ENCODE measurements around the gene SPATA13.
"Not testable (repeated sequence)": the region's sequence is repeated elsewhere in the genome, so short reads cannot be mapped to it uniquely, and the experiment has no call there.

Gene SPATA13

DNA sequence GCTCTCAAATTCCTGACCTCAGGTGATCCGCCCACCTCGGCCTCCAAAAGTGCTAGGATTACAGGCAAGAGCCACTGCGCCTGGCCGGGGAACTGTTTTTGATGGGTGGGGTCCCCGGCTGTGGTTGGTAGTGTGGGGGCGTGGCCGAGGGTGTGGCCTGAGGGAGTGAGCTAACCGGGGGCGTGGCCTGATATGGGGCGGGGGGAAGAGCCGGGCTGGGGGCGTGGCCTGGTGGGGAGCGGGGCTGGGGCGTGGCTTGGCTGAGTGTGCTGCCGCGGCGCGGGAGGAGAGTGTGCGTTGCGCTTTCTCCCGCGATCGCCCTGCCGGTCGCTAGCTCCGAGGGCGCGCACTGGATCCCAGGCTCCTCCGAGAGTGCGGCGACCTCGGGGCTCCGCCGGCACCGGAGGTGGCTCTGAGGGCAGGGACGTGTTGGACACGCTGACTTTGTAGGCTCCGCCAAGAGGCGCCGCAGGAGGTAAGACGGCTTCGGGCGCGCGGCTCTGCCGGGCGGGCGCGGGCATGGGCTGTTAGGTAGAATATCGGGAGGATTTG lies at the start of gene SPATA13:
TSS of gene SPATA13 (plus strand) at position 263 of the 552 bp plus-strand sequence. CDS start 62,210 bp downstream, outside the sequence.
- peak; percentile 53 for DNase-seq

DNA sequence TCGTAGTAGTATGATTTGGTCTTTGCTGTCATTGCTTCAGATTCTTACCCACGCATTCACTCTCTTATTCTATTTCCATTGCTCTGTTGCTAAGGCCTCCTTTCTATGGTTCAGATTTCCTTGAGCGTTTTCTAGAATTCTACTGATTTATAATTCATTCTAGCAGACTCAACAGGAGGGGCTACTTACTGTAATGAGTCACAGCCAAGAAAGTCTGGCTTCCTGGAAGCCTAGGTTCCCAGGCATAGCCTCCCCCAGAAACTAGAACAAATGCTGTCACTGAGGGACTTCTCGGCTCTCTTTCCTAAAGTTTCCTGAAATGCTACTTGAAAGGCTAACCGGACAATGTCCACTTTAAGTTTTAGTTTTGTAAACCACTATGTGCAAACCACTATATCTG lies 47.7 kb upstream of the SPATA13 start:
- DNase-seq = no peak

GRCh38 chr13:24115671-24116070 lies 44.8 kb upstream of the SPATA13 start:
- DNase-seq = no peak

DNA sequence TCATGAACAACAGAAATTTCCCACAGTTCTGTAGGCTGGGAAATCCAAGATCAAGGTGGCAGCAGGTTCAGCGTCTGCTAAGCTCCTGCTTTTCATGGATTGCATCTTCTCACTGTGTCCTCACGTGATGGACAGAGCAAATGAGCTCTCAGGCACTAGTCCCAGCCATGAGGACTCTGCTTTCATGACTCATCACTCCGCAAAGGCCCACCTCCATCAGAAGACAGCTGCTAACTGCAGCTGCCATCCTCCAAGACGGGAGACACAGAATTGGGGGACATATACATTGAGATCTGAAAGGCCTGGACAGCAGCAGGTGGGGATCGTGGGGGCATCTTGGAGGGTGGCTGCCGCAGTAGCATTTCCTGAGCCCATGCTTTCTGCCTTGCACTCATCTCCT lies 44.4 kb upstream of the SPATA13 start:
- DNase-seq = no peak

DNA sequence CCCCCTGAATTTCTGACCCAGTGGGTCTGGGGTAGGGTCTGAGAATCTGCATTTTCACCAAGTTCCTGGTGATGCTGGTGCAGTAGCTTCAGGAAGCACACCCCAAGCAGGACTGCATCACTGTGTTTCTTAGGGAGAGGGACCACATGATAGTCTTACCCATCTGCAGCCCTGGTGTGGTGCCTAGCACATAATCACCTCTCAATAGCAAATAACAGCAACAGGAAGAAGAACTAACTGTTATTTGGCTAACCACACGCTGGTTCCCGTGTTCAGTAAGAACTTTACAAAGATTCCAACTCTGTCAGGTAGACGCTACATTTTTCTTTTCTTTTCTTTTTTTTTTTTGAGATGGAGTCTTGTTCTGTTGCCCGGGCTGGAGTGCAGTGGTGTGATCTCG lies 41.9 kb upstream of the SPATA13 start:
- DNase-seq = no peak

DNA sequence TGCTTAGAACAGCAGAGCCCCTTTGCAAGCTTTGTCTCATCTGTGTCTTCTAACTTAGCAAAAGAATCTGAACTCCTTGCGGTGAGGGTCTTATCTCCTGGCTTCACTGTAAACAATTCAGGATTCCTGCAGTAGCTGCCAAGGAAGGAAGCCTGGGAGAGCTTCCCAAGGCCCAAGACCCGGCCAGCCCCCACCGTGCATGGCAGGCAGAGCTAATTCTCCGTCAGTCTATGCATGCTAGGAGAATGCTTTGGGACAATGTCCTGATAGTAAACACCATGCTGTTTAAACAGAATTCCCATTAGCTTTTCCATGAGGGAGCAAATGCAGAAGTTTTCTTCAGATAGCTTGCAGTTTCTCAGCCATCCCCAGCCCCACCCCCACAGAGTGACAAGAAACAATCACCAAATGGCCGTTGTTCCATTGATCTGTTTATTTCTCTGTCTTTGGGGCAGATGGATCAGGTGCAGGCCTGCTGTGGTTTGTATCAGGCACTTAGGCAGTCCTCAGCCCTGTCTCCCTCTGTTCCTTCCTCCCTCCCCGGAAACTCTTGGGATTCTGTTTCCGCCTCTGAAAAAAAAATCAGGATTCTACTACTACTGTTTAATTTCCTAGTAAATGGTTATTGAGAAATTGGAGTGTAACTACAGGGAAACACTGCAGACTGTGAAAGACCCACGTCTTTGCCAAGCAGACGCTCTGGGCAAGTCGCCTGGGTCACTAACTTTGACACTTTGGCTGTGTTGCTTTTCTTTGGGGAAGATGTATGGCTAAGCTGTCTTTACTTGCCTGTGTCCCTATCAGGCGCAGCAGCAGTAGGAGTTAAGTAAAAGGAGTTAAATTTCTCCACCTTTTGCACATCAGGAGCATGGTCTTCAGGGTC lies 40.7 kb upstream of the SPATA13 start:
- DNase-seq = no peak

DNA sequence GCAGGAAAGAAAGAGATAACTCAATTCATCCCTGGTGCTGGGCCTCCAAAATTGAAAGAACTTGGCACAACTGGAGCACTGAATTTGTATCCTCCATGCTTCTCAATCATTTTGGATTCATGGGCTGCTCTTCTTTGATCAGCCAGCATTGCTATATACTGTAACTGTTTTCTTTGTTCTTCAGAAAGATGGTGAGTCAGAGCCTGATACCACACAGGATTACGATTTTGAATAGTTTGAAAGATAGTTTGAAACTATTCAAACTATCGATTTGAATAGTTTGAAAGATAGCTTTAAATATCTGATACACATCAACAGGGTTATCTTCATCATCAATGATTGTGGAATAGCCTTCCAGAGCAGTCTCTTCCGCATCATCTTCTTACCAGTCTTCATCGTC lies 38.5 kb upstream of the SPATA13 start:
- DNase-seq = not testable (repeated sequence)

DNA sequence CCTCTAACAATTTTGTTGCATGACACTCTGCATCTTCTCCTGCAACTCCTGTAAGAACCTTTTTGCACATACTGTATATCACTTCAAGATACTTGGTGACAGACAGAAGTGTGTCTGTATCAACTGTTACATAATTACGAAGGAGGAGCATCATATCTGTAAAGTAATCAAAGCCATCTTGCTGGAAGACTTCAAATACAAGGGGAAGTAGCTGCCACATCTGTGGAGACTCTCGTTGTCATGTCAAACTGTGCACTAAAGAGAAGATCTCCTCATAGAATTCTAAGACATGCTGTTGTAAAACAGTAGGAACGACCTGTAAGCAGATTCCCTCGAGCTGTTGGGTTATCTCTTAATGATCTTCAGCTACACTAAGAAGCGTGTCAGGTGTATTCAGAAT lies 38.0 kb upstream of the SPATA13 start:
- no peak for DNase-seq

DNA sequence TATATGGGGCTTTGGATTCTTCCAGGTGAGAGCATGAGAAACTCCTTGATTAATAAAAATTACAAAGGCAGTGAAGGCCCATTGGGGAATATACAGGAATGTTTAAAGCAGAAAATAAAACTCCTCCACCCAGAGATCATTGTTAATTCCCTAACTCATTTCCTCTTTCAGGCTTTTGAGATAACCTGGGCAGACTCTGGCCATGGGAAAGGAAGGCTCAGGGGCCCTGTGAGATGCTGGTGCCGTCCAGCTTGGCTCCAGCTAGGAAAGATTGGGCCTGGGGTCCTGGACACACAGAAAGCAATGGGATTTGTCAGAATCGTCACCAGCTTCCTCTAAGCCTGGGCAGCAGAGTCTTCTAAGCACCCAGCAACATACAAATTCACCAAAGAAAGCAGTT lies 36.8 kb upstream of the SPATA13 start:
- DNase-seq = no peak

GRCh38 chr13:24124789-24125476 lies 35.6 kb upstream of the SPATA13 start:
- DNase-seq = no peak

GRCh38 chr13:24127116-24127631 lies 33.3 kb upstream of the SPATA13 start:
- DNase-seq = no peak

- no peak for DNase-seq
These were observed 32.4 kb upstream of the SPATA13 start for GRCh38 chr13:24128112-24128511.

DNA sequence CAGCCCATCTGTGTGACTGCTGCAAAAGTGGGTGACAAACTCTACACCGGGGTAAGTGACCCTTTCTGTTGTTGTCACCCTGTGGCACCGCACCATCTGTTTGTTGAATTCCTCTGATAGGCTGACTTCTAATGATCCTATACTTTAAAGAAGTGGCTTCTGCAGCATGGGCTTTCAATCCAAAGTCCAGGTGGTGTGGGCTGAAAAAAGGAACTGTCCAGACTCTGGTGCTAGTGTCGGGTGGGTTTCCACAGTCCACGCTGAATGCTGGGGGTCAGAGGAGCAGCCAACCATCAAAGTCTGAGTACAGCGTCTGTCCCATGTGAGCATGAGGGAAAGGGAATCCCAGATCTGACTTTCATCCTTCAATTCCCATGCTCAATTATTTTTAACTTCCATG lies 31.6 kb upstream of the SPATA13 start:
- no peak for DNase-seq

GRCh38 chr13:24129914-24130774 lies 30.4 kb upstream of the SPATA13 start:
- DNase-seq = no peak

- DNase-seq = no peak
These were observed 28.8 kb upstream of the SPATA13 start for GRCh38 chr13:24131749-24132148.

DNA sequence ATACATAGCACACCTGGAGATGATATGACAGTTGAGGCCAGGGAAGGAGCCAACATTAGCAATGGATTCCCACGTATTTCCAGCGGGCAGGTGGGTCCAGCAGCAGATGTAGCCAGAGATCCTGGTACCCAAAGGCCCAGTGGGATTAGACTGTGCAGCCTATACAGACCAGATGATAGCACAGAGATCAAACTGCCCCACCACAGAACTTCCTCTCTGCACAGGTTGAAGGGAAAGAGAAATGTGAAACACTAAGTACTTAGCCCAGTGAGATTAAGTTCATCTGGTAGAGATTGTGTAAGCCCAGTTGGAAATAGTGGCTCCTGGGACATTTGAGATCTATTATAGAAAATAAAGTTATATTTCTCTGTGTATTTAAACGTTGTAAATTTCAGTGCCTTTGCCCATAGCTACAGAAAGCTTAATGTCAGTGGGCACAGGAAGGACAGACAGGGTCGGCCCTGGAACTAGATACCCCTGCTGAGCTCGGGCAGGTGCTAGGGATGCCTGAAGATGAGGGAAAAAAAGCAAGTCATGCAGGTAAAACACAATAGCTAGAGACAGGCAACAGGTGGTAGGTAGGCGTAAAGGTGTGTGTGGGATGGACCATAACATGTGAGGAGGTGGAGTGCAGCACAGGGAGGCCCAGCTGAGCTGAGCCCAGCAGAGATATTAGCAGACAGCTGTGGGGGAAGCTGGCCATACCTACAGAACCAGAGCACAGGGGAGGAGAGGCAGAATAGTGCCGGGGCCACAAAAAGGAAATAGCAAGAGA lies 27.3 kb upstream of the SPATA13 start:
- no peak for DNase-seq

- no peak for DNase-seq
These were observed 26.3 kb upstream of the SPATA13 start for GRCh38 chr13:24134231-24134630.

- no peak for DNase-seq
These were observed 25.8 kb upstream of the SPATA13 start for GRCh38 chr13:24134757-24135156.

DNA sequence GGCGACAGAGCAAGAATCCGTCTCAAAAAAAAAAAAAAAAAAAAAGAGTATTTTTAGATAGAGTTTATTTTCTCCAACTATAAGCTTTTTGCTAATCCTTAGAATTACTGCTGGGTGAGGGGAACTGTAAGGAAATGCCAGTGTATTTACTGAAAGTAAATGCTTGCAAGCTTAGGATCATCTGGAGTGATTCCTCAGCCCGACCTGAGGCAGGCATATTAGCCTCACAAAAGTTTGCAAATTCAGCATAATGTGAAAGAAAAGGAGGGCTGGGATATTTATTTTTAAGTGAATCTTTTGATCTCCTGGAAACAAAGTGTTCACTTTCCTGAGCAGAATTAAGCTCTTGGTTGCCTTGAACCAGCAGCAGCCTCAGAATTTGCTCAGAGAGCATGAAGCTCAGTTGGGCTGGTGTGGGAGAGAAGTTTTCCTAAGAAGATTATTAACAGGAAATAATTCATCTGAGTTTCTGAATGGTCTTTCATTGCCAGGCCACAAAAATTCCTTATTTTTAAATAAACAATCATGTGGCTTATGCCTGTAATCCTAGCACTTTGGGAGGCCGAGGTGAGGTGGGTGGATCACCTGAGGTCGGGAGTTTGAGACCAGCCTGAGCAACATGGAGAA lies 24.7 kb upstream of the SPATA13 start:
- no peak for DNase-seq

GRCh38 chr13:24138911-24139310 lies 21.6 kb upstream of the SPATA13 start:
- no peak for DNase-seq

GRCh38 chr13:24141333-24141910 lies 19.1 kb upstream of the SPATA13 start:
- DNase-seq = no peak

All from NCI-H446 treated with DMSO at 0.1 percent for 48 hours (cell line).